GM23248 (cell line): ENCODE data around the gene RAD51AP2. TPM values are rescaled to one million over a fixed set of nuclear protein-coding genes. Genes with fewer than 3 reads are reported as not detected.
A peak's percentile ranks its signal among the peaks of the same experiment; 100 is the strongest.

Experiments used
- DNase-seq: peaks from one replicate; pipeline ENCODE4 v3.0.0-alpha.2; 2015
- H2AFZ ChIP-seq: fragments of 200-600 bp; sonication (generic); 2 replicates; pipeline ENCODE4 v1.6.1; 2016; ENCODE audit warnings: antibody characterized with exemption
- H3F3A ChIP-seq: fragments of 200-600 bp; sonication (generic); 2 replicates; pipeline ENCODE4 v1.6.1; 2016; ENCODE audit warnings: mild to moderate bottlenecking, antibody characterized with exemption, mixed run types; ENCODE audit not compliant: insufficient read depth
- H3K27ac ChIP-seq: fragments of 200-600 bp; sonication (generic); 2 replicates; pipeline ENCODE4 v1.5.1; 2016; ENCODE audit warnings: mild to moderate bottlenecking
- H3K27me3 ChIP-seq: fragments of 200-600 bp; sonication (generic); replicated peaks from 2 replicates; pipeline ENCODE4 v1.6.1; 2016; ENCODE audit warnings: mild to moderate bottlenecking; ENCODE audit not compliant: insufficient read depth
- H3K36me3 ChIP-seq: fragments of 200-600 bp; sonication (generic); 2 replicates; pipeline ENCODE4 v1.6.1; 2016; ENCODE audit warnings: low read depth, mild to moderate bottlenecking
- H3K4me1 ChIP-seq: fragments of 200-600 bp; sonication (generic); 2 replicates; pipeline ENCODE4 v1.6.1; 2016; ENCODE audit warnings: mild to moderate bottlenecking; ENCODE audit not compliant: insufficient read depth
- H3K4me2 ChIP-seq: fragments of 200-600 bp; sonication (generic); one replicate; pipeline ENCODE4 v1.6.1; 2016; ENCODE audit warnings: mild to moderate bottlenecking; ENCODE audit not compliant: unreplicated experiment
- H3K4me3 ChIP-seq: fragments of 200-600 bp; sonication (generic); 2 replicates; pipeline ENCODE4 v1.5.1; 2016; ENCODE audit warnings: mild to moderate bottlenecking
- H3K79me2 ChIP-seq: fragments of 200-600 bp; sonication (generic); 2 replicates; pipeline ENCODE4 v1.6.1; 2016; ENCODE audit warnings: mild to moderate bottlenecking; ENCODE audit not compliant: insufficient read depth
- H3K9ac ChIP-seq: fragments of 200-600 bp; sonication (generic); 2 replicates; pipeline ENCODE4 v1.6.1; 2016; ENCODE audit warnings: mild to moderate bottlenecking
- H3K9me2 ChIP-seq: fragments of 200-600 bp; sonication (generic); 2 replicates; pipeline ENCODE4 v1.6.1; 2016; ENCODE audit warnings: mixed run types, mild to moderate bottlenecking, moderate library complexity; ENCODE audit not compliant: insufficient read depth
- H3K9me3 ChIP-seq: fragments of 200-600 bp; sonication (generic); one replicate; pipeline ENCODE4 v1.6.1; 2017; ENCODE audit warnings: low read depth
- H4K20me1 ChIP-seq: fragments of 200-600 bp; sonication (generic); 2 replicates; pipeline ENCODE4 v1.6.0; 2016; ENCODE audit not compliant: insufficient read depth
- EZH2 ChIP-seq: fragments of 200-600 bp; sonication (generic); IDR thresholded peaks from 2 replicates; pipeline ENCODE4 v1.6.1; 2018; ENCODE audit warnings: antibody characterized with exemption, mild to moderate bottlenecking; ENCODE audit not compliant: insufficient read depth, poor library complexity, severe bottlenecking
- EZH2phosphoT487 ChIP-seq: fragments of 200-600 bp; sonication (generic); IDR thresholded peaks from 2 replicates; pipeline ENCODE4 v1.6.1; 2018; ENCODE audit warnings: antibody characterized with exemption, moderate library complexity, mild to moderate bottlenecking, low read depth; ENCODE audit not compliant: insufficient read depth
- WGBS, 2 experiments: methylation state at CpG; one replicate each; pipeline ENCODE4 v1.1.6; 2015 to 2017; ENCODE audit warnings: low lambda C conversion rate in 2 of 2, low coverage in 1 of 2; ENCODE audit errors: missing lambda C conversion rate in 2 of 2; 5-methylcytosine and 5-hydroxymethylcytosine counted together
- in situ Hi-C: fragments of 300-500 bp; cut with MboI; formaldehyde crosslinking; loops from 2 replicates; pipeline ENCODE4 v1.15.0; 2020
- polyA plus RNA-seq: library from polyadenylated mRNA; unstranded; fragments of >200 nt; fragmentation: Nextera tagmentation; extraction: Ambion mirVana; gene quantifications from 2 replicates; pipeline ENCODE4 v1.2.1, GENCODE V29; 2016
- total RNA-seq: library from RNA; depleted of rRNA; stranded (reverse); fragments of >200 nt; shearing (Covaris generic); gene quantifications from 2 replicates; pipeline ENCODE4 v1.2.3, GENCODE V29; 2014

Gene RAD51AP2
- total and polyA plus RNA-seq, 2 experiments from 2014 or later = not detected

- Histone ChIP-seq H3K9me2 (no peaks in the 10 kb centered on the region), H3K4me2 (no peak overlapping the region), H2AFZ (no peak overlapping the region), H3K4me1 (peaks cover 10% of the 10 kb centered on the region; the same call in 1 of the 2 replicates), H3F3A (no peaks in the 10 kb centered on the region; the same call in 1 of the 2 replicates), H3K4me3 (no peak overlapping the region), H3K79me2 (no peaks in the 10 kb centered on the region), H3K9ac (no peak overlapping the region), H4K20me1 (no peaks in the 10 kb centered on the region), H3K27ac (no peak overlapping the region), H3K36me3 (no peaks in the 10 kb centered on the region), H3K27me3 (no peaks in the 10 kb centered on the region), H3K9me3 (no peaks in the 10 kb centered on the region)
- no peak for DNase-seq
- 61 to 65% methylated on average over 5 of the region's 5 CpGs for WGBS, 2 experiments
- TF ChIP-seq EZH2 (no peak), EZH2phosphoT487 (no peak)
- in situ Hi-C loops = no loop called here
Measured at GRCh38 chr2:17545680-17546613, 27.7 kb upstream of the RAD51AP2 start.

DNA sequence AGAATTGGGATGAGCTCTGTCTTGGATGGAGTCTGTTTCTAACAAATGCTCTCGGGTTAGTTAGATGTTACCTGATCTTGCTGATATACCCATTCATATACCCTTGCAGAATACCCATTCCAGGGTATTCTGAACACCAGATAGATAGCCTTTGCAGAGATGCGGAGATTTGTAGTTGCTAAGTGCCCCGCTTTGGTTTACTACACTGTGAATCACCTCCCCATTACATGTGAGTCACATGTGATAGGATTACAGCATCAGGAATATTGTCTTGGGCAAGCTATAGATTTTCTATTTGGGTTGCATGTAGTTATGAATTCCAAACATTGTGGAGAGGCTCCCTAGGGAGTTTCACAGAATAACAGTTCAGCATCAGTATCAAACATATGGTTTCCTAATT is 26.0 kb upstream of the RAD51AP2 start:
- DNase-seq = peak; percentile 67
- Histone ChIP-seq H3K79me2 (no peaks in the 10 kb centered on the region), H2AFZ (no peak overlapping the region), H4K20me1 (no peaks in the 10 kb centered on the region), H3K4me3 (no peak overlapping the region), H3K27me3 (no peaks in the 10 kb centered on the region), H3K27ac (no peak overlapping the region), H3K9me2 (no peaks in the 10 kb centered on the region), H3F3A (peaks cover 4% of the 10 kb centered on the region), H3K4me2 (no peak overlapping the region), H3K36me3 (no peaks in the 10 kb centered on the region), H3K4me1 (peaks cover 10% of the 10 kb centered on the region), H3K9ac (no peak overlapping the region), H3K9me3 (no peaks in the 10 kb centered on the region)
- in situ Hi-C loops = no loop called here
- TF ChIP-seq EZH2phosphoT487 (no peak), EZH2 (no peak)
- 78 to 85% methylated on average over 3 of the region's 3 CpGs for WGBS, 2 experiments

DNA sequence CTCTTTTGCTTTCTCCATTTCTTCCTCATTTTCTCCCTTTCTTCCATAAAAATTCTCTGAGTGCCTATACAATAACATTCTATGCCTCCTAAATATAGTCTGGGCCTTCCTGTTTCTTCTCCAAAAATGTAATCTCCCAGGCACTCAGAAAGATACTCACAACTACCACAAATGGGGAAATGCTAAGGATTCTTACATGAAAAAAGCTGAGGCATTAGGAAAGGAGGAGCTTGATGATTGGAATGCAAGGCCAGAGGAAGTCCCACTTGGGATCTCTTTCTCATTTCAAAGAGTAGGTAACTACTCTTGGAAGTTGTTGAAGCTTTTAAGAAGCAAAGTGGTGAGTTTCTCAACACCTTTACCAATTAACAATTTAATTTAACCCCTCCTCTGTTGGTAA is 25.6 kb upstream of the RAD51AP2 start:
- in situ Hi-C loops = no loop called here
- DNase-seq = peak; percentile 43

DNA sequence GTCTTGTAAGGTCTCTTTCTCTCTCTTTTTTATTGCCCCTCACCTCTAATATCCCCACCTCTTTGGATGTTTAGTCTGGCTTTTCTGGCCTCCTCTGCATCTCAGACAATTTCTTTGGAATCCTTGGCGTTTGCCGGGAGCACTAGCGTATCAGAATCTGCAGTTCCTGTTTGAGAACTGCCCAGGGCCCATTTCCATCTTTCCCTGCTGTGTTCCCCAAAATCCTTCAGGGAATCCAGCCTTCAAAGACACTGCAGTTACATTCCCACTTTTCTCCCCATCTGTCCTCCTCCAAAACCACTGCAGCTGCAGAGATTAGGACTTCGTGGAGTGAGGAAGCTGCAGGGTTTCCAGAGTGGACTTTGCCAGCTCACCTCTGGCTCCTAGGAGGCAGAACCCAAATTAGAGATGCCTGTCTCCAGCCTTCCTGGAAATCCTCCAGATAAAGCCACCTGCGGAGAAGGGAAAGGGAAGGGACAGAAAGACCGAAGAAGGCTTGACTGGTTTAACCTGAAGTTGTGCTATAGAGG is 25.0 kb upstream of the RAD51AP2 start:
- Histone ChIP-seq H3K9ac (no peak overlapping the region), H4K20me1 (no peaks in the 10 kb centered on the region), H3K4me3 (no peak overlapping the region), H3K9me3 (no peaks in the 10 kb centered on the region), H3F3A (peaks cover 7% of the 10 kb centered on the region), H3K36me3 (no peaks in the 10 kb centered on the region), H3K79me2 (no peaks in the 10 kb centered on the region), H2AFZ (no peak overlapping the region), H3K27me3 (no peaks in the 10 kb centered on the region), H3K9me2 (no peaks in the 10 kb centered on the region), H3K4me2 (no peak overlapping the region), H3K27ac (no peak overlapping the region), H3K4me1 (peaks cover 11% of the 10 kb centered on the region)
- 88 to 92% methylated on average over 6 of the region's 6 CpGs for WGBS, 2 experiments
- in situ Hi-C loops = no loop called here
- no peak for DNase-seq
- TF ChIP-seq EZH2phosphoT487 (no peak), EZH2 (no peak)

More for the DNA sequence above, 25.6 kb upstream of the RAD51AP2 start:
- no peaks in the 10 kb centered on the region for H4K20me1 ChIP-seq
- no peak overlapping the region for H3K4me3 ChIP-seq
- no peak overlapping the region for H3K27ac ChIP-seq
- no peak overlapping the region for H2AFZ ChIP-seq
- no peaks in the 10 kb centered on the region for H3K27me3 ChIP-seq
- no peak overlapping the region for H3K9ac ChIP-seq
- no peaks in the 10 kb centered on the region for H3K9me2 ChIP-seq
- no peak for TF ChIP-seq EZH2phosphoT487
- TF ChIP-seq EZH2 = no peak
- no peaks in the 10 kb centered on the region for H3K79me2 ChIP-seq
- peaks cover 10% of the 10 kb centered on the region for H3K4me1 ChIP-seq
- H3K36me3 ChIP-seq = no peaks in the 10 kb centered on the region
- H3F3A ChIP-seq = peaks cover 7% of the 10 kb centered on the region
- no peaks in the 10 kb centered on the region for H3K9me3 ChIP-seq
- no peak overlapping the region for H3K4me2 ChIP-seq
